HCT116 (cell line): ENCODE measurements around the gene ERBIN. TPM values are rescaled to one million over a fixed set of nuclear protein-coding genes. Genes with fewer than 3 reads are reported as not detected.

ENCODE experiments used
- ATAC-seq: fragments of 200-7000 bp; cut with Tn5 transposase; 2 replicates; pipeline ENCODE4 v1.9.1; 2020; ENCODE audit warnings: mild to moderate bottlenecking, moderate library complexity
- BruUV-seq: library from RNA; stranded (reverse); fragments of 400-500 nt; replicated peaks from 2 replicates; lab custom pipeline; 2021; lab: Mats Ljungman, UMichigan
- CTCF ChIA-PET: fragments of 300-600 bp; sonication (Branson Sonifier 250); formaldehyde crosslinking; loops from one replicate; lab custom pipeline; 2021; ENCODE audit warnings: antibody characterized with exemption; lab: Charles Lee
- POLR2A ChIA-PET: fragments of 300-600, 350-600 bp; sonication (Branson Sonifier 250); formaldehyde crosslinking; loops from one replicate; lab custom pipeline; 2021; ENCODE audit warnings: antibody characterized with exemption; lab: Charles Lee
- RAD21 ChIA-PET, 2 experiments: fragments of 300-600 bp; sonication (Branson Sonifier 250); formaldehyde crosslinking; loops; one replicate each; lab custom pipeline; 2023; ENCODE audit warnings: low total read pairs in 2 of 2; ENCODE audit not compliant: uncharacterized antibody in 2 of 2, unreplicated experiment in 2 of 2, low non-redundant PET in 1 of 2; lab: Charles Lee
- DNase-seq: peaks from one replicate; pipeline ENCODE4 v3.0.0-alpha.2; 2010; ENCODE audit warnings: low read depth, low spot score
- H2AFZ ChIP-seq: fragments of 200-600 bp; shearing (Covaris generic), sonication (generic); 2 replicates; pipeline ENCODE4 v1.6.1; 2017; ENCODE audit warnings: low read depth, mixed run types, mixed read lengths, antibody characterized with exemption, low read length; ENCODE audit not compliant: poor library complexity, severe bottlenecking
- H3K27ac ChIP-seq: 2 replicates; pipeline ENCODE4 v1.5.1; 2012; ENCODE audit warnings: low read depth, low read length
- H3K27me3 ChIP-seq: fragments of 200-600 bp; sonication (generic); 2 replicates; pipeline ENCODE4 v1.6.1; 2016; ENCODE audit warnings: mixed run types, low read length, mixed read lengths; ENCODE audit not compliant: insufficient read depth
- H3K36me3 ChIP-seq, 2 experiments: fragments of 200-500 bp in 1 of 2; fragments of 200-600 bp in 1 of 2; sonication (Bioruptor generic) in 1 of 2; sonication (generic) in 1 of 2; 2 replicates each; pipeline versions ENCODE4 v1.5.1 to v1.6.1; 2014 to 2016; ENCODE audit warnings: low read length in 2 of 2, inconsistent platforms in 1 of 2, mixed read lengths in 1 of 2, mixed run types in 1 of 2; ENCODE audit not compliant: insufficient read depth in 2 of 2, control insufficient read depth in 1 of 2
- H3K4me1 ChIP-seq, 2 experiments: fragments of 200-600 bp in 1 of 2; sonication (generic) in 1 of 2; 2 replicates each; pipeline versions ENCODE4 v1.5.1 to v1.6.1; 2012 to 2017; ENCODE audit warnings: low read length in 2 of 2, inconsistent platforms in 1 of 2, mild to moderate bottlenecking in 1 of 2, mixed read lengths in 1 of 2, mixed run types in 1 of 2, moderate library complexity in 1 of 2; ENCODE audit not compliant: insufficient read depth in 2 of 2, control insufficient read depth in 1 of 2
- H3K4me2 ChIP-seq: fragments of 200-600 bp; sonication (generic); 2 replicates; pipeline ENCODE4 v1.6.1; 2017; ENCODE audit warnings: mixed run types, low read length, mixed read lengths
- H3K4me3 ChIP-seq, 2 experiments: fragments of 200-600 bp in 1 of 2; sonication (generic) in 1 of 2; replicated peaks in 1 of 2; 2 replicates each; pipeline ENCODE4 v1.5.1; 2011 to 2016; ENCODE audit warnings: low read length in 2 of 2, control low read depth in 1 of 2, low read depth in 1 of 2, mild to moderate bottlenecking in 1 of 2, mixed read lengths in 1 of 2, mixed run types in 1 of 2
- H3K79me2 ChIP-seq: fragments of 200-600 bp; sonication (generic); 2 replicates; pipeline ENCODE4 v1.6.1; 2017; ENCODE audit warnings: mild to moderate bottlenecking, mixed run types, low read length, moderate library complexity, mixed read lengths; ENCODE audit not compliant: insufficient read depth
- H3K9ac ChIP-seq: fragments of 200-600 bp; sonication (generic); 2 replicates; pipeline ENCODE4 v1.6.1; 2016; ENCODE audit warnings: low read length, mixed read lengths
- H3K9me2 ChIP-seq: fragments of 200-600 bp; sonication (generic), shearing (Covaris generic); 2 replicates; pipeline ENCODE4 v1.6.1; 2017; ENCODE audit warnings: mixed run types, mild to moderate bottlenecking, moderate library complexity; ENCODE audit not compliant: insufficient read depth
- H3K9me3 ChIP-seq, 2 experiments: fragments of 200-500 bp in 1 of 2; fragments of 200-600 bp in 1 of 2; sonication (Bioruptor generic) in 1 of 2; sonication (generic) in 1 of 2; 2 replicates each; pipeline ENCODE4 v1.6.1; 2014 to 2017; ENCODE audit warnings: low read length in 2 of 2, mixed read lengths in 2 of 2, inconsistent platforms in 1 of 2, low read depth in 1 of 2, mild to moderate bottlenecking in 1 of 2, mixed run types in 1 of 2, moderate library complexity in 1 of 2; ENCODE audit not compliant: control insufficient read depth in 1 of 2, insufficient read depth in 1 of 2
- H4K20me1 ChIP-seq: fragments of 200-600 bp; sonication (generic), shearing (Covaris generic); 2 replicates; pipeline ENCODE4 v1.6.1; 2017; ENCODE audit warnings: mixed run types, mild to moderate bottlenecking, moderate library complexity; ENCODE audit not compliant: insufficient read depth
- CBX3 ChIP-seq: IDR thresholded peaks from 2 replicates; pipeline ENCODE4 v1.6.1; 2012; ENCODE audit warnings: low read depth
- EGR1 ChIP-seq: IDR thresholded peaks from 2 replicates; pipeline ENCODE4 v1.6.1; 2012; ENCODE audit warnings: low read depth
- ELF1 ChIP-seq: IDR thresholded peaks from 2 replicates; pipeline ENCODE4 v1.6.1; 2012; ENCODE audit warnings: low read depth, borderline replicate concordance
- EZH2 ChIP-seq: fragments of 200-600 bp; sonication (generic); IDR thresholded peaks from 2 replicates; pipeline ENCODE4 v1.6.1; 2017; ENCODE audit warnings: antibody characterized with exemption, mixed run types
- EZH2phosphoT487 ChIP-seq: fragments of 200-600 bp; IDR thresholded peaks from 2 replicates; pipeline ENCODE4 v1.6.1; 2018; ENCODE audit warnings: antibody characterized with exemption, borderline replicate concordance
- FOSL1 ChIP-seq: IDR thresholded peaks from 2 replicates; pipeline ENCODE4 v1.6.1; 2012; ENCODE audit warnings: low read depth
- JUND ChIP-seq: IDR thresholded peaks from 2 replicates; pipeline ENCODE4 v1.6.1; 2012
- MAX ChIP-seq: IDR thresholded peaks from 2 replicates; pipeline ENCODE4 v1.6.1; 2012
- POLR2A ChIP-seq: IDR thresholded peaks from 2 replicates; pipeline ENCODE4 v1.7.0; 2011; ENCODE audit warnings: borderline replicate concordance; ENCODE audit not compliant: insufficient read depth, insufficient read length; ENCODE audit errors: extremely low read depth
- POLR2AphosphoS5 ChIP-seq: IDR thresholded peaks from 2 replicates; pipeline ENCODE4 v1.6.1; 2011; ENCODE audit warnings: mild to moderate bottlenecking, low read depth, low read length, moderate library complexity
- REST ChIP-seq: IDR thresholded peaks from 2 replicates; pipeline ENCODE4 v1.6.1; 2012; ENCODE audit warnings: low read depth
- SIN3A ChIP-seq: IDR thresholded peaks from 2 replicates; pipeline ENCODE4 v1.6.1; 2012; ENCODE audit warnings: low read depth
- SP1 ChIP-seq: IDR thresholded peaks from 2 replicates; pipeline ENCODE4 v1.6.1; 2012; ENCODE audit warnings: low read depth
- SRF ChIP-seq: IDR thresholded peaks from 2 replicates; pipeline ENCODE4 v1.6.1; 2012; ENCODE audit warnings: low read depth
- TCF7L2 ChIP-seq: IDR thresholded peaks from 2 replicates; pipeline ENCODE4 v1.7.0; 2011; ENCODE audit warnings: borderline replicate concordance, inconsistent platforms; ENCODE audit not compliant: insufficient read depth, insufficient read length; ENCODE audit errors: extremely low read depth
- YY1 ChIP-seq: IDR thresholded peaks from 2 replicates; pipeline ENCODE4 v1.6.1; 2011; ENCODE audit warnings: low read length, low read depth, moderate library complexity, mild to moderate bottlenecking; ENCODE audit not compliant: insufficient replicate concordance; ENCODE audit errors: extremely low read depth
- ZBTB33 ChIP-seq: IDR thresholded peaks from 2 replicates; pipeline ENCODE4 v1.6.1; 2011; ENCODE audit warnings: mild to moderate bottlenecking, low read length, moderate library complexity; ENCODE audit not compliant: insufficient replicate concordance; ENCODE audit errors: extremely low read depth
- ZFX ChIP-seq: fragments of 450-650 bp; IDR thresholded peaks from 2 replicates; pipeline ENCODE4 v1.6.1; 2017
- ZNF274 ChIP-seq: fragments of 200-500 bp; sonication (Bioruptor generic); IDR thresholded peaks from 2 replicates; pipeline ENCODE4 v1.6.1; 2014; ENCODE audit warnings: mild to moderate bottlenecking, low read depth, low read length, inconsistent platforms
- intact Hi-C: fragments of 100-400 bp; cut with micrococcal nuclease; formaldehyde crosslinking; loops from 2 replicates; pipeline ENCODE4 v1.10.0; 2022
- total RNA-seq: library from RNA; stranded (reverse); gene quantifications from one replicate; pipeline ENCODE4 v1.2.1, GENCODE V29; 2021; ENCODE audit not compliant: unreplicated experiment
- TF ChIP-seq, protein P1 (sequence below): IDR thresholded peaks from 2 replicates; pipeline ENCODE4 v1.6.1; 2012

Gene ERBIN
- total RNA-seq, 1 experiment from 2014 or later = 57.4 TPM

GRCh38 chr5:65925601-65926275 lies 637 bp upstream of the ERBIN start (continued):
- TF ChIP-seq EZH2phosphoT487 = no peak
- no peak for TF ChIP-seq JUND
- TF ChIP-seq EGR1 = peak; percentile 80
- TF ChIP-seq ZNF274 = no peak

DNA sequence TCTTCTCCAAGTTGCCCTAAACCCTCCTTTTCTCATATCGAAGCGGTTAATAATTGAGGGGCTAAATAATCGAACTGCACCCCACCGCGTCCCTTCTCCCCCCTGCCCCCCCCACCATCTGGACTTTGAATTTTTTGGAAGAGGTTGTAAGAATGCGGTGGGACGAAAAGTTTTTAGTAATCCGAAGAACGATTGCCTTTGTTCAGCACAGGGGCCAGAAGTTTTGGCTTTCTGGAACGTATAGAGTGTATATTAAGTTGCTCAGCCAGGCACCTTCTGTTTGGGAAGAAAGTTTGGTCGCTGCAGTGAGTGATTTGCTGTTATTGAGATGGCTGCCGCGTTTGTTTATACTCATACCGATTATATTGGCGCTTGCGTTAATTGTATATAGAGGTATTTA lies 518 bp downstream of the ERBIN start:
- TF ChIP-seq FOSL1 = no peak
- no peak for TF ChIP-seq ZFX
- no peak for TF ChIP-seq ELF1
- no peak for TF ChIP-seq SRF
- no peak for TF ChIP-seq JUND
- no peak for TF ChIP-seq POLR2AphosphoS5
- TF ChIP-seq ZNF274 = no peak
- TF ChIP-seq MAX = no peak
- TF ChIP-seq REST = no peak
- no peak for TF ChIP-seq SIN3A
- no peak for TF ChIP-seq EGR1
- no peak for TF ChIP-seq EZH2
- TF ChIP-seq, protein P1, sequence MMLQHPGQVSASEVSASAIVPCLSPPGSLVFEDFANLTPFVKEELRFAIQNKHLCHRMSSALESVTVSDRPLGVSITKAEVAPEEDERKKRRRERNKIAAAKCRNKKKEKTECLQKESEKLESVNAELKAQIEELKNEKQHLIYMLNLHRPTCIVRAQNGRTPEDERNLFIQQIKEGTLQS = no peak
- TF ChIP-seq SP1 = no peak
- TF ChIP-seq TCF7L2 = no peak
- no peak for TF ChIP-seq POLR2A
- TF ChIP-seq CBX3 = no peak
- TF ChIP-seq YY1 = no peak
- TF ChIP-seq ZBTB33 = no peak
- TF ChIP-seq EZH2phosphoT487 = no peak
- TF ChIP-seq, all 23 proteins: peak for 0
- H3K9me2 ChIP-seq = no peaks in the 10 kb centered on the region
- no peaks in the 10 kb centered on the region for H3K27me3 ChIP-seq
- no peak overlapping the region for H2AFZ ChIP-seq
- CTCF ChIA-PET = interaction anchor here (1.4 kb wide), 1 partner anchor 10 kb away, joined by 3 read pairs; no protein-coding TSS in a partner anchor
- H4K20me1 ChIP-seq = peaks cover 6% of the 10 kb centered on the region; the same call in 1 of the 2 replicates
- H3K4me2 ChIP-seq = peak overlapping the region; percentile 79
- peaks cover 15 to 60% of the 10 kb centered on the region in 2 experiments for H3K4me1 ChIP-seq
- intact Hi-C loops = loop anchor here (2.0 to 5.0 kb wide), 3 partner anchors 185 to 218 kb away; partner anchors contain the start of genes NLN, SGTB and SREK1
- H3K79me2 ChIP-seq = peaks cover 57% of the 10 kb centered on the region
- DNase-seq = no peak
- H3K9ac ChIP-seq = peak overlapping the region; percentile 87
- RAD21 ChIA-PET = no interaction called here
- POLR2A ChIA-PET = no interaction called here
- BruUV-seq = no TSS peak
- no peaks in the 10 kb centered on the region for H3K9me3 ChIP-seq
- no peak for ATAC-seq
- H3K36me3 ChIP-seq = no peaks in the 10 kb centered on the region
- peak overlapping the region; percentile 92 for H3K27ac ChIP-seq
- peak overlapping the region; percentile 81 to 90 for H3K4me3 ChIP-seq
